ENCODE data around the gene USP16.
A peak's percentile ranks its signal among the peaks of the same experiment; 100 is the strongest.
"Not testable (repeated sequence)": the region's sequence is repeated elsewhere in the genome, so short reads cannot be mapped to it uniquely, and the experiment has no call there.

The USP16 gene

DNA sequence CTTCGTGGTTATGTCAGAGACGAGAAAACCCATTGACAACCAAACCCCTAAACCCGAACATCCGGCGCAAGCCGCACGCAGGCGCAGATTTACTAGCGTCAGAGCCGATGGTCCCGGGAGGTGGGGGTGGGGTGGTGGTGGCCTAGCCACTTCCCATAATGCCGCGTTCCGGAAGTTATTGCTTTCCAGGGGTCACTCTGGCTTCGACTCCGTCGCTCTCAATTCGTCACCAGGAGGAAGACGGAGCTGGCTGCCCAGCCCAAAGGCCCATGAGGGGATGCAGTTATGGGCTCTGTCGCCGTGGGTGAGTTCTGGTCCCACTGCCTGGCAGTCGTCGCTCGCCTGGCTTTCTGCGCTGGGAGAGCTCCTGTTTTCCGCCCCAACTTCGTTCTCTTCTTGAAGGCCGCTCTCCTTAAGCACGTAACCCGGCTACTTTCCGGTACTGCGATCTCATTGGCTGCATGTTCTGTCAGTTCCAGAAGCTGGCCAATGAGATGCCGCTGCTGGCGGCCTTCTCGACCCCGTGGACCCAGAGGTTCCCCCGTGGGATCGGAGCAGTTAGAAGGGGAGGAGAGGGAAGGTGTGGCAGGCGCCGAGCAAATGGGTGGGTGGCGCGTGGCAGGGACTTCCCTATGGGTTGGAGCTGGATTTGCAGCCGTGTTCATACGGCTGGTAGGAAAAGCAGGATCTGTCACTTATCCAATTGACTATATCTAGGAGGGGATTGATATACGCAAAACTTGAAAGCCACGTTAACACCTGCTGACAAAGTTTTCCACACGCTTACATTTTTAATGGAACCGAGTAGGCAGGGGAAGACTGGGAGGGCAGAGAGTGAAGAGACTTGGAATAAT, at the start of gene USP16:
Gene USP16, plus strand, starts transcription at position 195 of the 854 bp plus-strand sequence. CDS start 3,246 bp downstream, outside the sequence.
- peak; percentile 97 for ATAC-seq
- peak within 1 kb of the TSS; percentile 90 for H3K4me3 Mint-ChIP-seq
- H3K9me3 Mint-ChIP-seq = no peaks in the 10 kb centered on the region
- H3K36me3 Mint-ChIP-seq = peaks cover 33% of the 10 kb centered on the region
- peaks cover 39% of the 10 kb centered on the region for H3K4me1 Mint-ChIP-seq
- DNase-seq (ENCODE audit: low spot score in 2 of 2) = peak; percentile 94 to 99
- H3K27ac Mint-ChIP-seq = peak within 1 kb of the TSS; percentile 97

DNA sequence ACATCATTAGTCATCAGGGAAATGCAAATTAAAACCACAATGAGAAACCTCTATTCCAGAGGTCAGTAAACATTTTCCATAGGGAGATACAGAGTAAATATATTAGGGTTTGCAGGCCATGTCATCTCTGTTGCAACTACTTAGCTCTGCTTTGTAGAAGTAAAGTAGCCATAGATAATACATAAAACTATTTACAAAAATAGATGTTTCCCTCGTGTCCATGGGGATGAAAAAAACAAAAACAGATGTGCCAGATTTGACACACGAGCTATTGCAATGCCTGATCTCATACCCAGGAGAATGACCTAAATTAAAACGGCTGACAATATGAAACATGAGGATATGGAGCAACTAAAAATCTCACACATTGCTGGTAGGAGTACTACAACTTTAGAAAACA, 49.1 kb upstream of the USP16 start:
- H3K27ac Mint-ChIP-seq = peak overlapping the region; percentile 49
- H3K4me1 Mint-ChIP-seq = peaks cover 13% of the 10 kb centered on the region
- H3K36me3 Mint-ChIP-seq = peaks cover 99% of the 10 kb centered on the region
- DNase-seq (ENCODE audit: low spot score in 2 of 2) (no peak), ATAC-seq (no peak)
- H3K4me3 Mint-ChIP-seq = no peak overlapping the region
- no peaks in the 10 kb centered on the region for H3K9me3 Mint-ChIP-seq

DNA sequence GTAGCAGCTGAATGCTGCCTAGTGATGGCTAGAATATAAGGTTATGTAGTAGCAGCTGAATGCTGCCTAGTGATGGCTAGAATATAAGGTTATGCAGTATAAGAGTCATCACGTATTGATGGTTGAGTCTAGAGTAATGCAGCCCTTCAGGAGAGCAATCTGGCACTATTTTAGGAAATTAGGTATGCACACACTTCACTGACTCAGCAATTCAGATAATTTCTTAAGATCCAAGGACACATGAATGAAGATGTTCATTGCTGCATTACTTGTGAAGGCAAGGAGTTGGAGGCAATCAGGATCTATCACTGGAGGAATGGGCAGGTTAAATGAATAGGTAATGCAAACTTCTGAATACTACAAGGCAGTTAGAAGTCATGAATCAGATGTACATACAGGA, 45.4 kb upstream of the USP16 start:
- Mint-ChIP-seq H3K4me1 (peaks cover 13% of the 10 kb centered on the region), H3K36me3 (peaks cover 99% of the 10 kb centered on the region), H3K9me3 (no peaks in the 10 kb centered on the region), H3K4me3 (no peak overlapping the region), H3K27ac (no peak overlapping the region)
- DNase-seq (ENCODE audit: low spot score in 2 of 2) (no peak), ATAC-seq (no peak)

DNA sequence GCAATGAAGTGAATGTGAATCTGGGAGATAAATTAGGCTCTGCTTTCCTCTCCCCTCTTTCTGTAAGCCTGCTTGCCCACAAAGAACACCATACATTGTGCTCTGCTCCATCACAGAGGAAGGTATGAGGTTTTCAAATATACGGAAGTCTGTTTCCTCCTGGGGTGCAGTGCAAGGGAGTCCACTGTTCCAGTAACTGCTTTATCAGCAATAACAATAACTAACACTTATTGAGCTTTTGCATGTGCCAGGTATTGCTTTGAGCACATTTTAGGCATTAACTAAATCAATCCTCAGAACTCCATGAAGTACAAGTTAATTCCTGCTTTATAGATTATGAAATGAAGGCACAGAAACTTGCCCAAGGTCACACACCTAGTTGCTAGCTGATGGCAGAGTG, 41.8 kb upstream of the USP16 start:
- Mint-ChIP-seq H3K4me1 (peaks cover 7% of the 10 kb centered on the region), H3K4me3 (no peak overlapping the region), H3K27ac (no peak overlapping the region), H3K9me3 (no peaks in the 10 kb centered on the region), H3K36me3 (peaks cover 99% of the 10 kb centered on the region)
- ATAC-seq (no peak), DNase-seq (ENCODE audit: low spot score in 2 of 2) (no peak)

DNA sequence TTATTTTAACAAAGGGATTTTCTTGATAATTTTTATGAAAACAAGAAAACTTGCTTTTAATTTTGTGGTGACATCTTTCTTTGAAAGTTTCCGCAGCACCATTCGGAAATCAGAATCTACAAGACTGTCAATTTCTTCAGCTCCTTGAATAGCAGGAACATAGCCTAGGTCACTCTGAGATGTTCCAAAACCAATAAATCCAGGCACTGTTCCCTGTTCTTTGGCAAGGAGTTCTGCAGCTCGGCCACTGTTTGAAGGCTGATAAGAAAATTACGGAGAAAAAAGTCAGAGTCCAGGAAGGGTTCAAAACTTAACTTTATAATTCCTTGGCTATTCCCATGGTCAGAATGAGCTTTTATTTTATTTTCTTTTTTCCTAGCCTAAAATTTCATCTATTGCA, 37.8 kb upstream of the USP16 start:
- no peak overlapping the region for H3K4me3 Mint-ChIP-seq
- H3K4me1 Mint-ChIP-seq = peaks cover 36% of the 10 kb centered on the region
- peaks cover 89% of the 10 kb centered on the region for H3K36me3 Mint-ChIP-seq
- ATAC-seq (no peak), DNase-seq (ENCODE audit: low spot score in 2 of 2) (no peak)
- no peaks in the 10 kb centered on the region for H3K9me3 Mint-ChIP-seq
- H3K27ac Mint-ChIP-seq = no peak overlapping the region

DNA sequence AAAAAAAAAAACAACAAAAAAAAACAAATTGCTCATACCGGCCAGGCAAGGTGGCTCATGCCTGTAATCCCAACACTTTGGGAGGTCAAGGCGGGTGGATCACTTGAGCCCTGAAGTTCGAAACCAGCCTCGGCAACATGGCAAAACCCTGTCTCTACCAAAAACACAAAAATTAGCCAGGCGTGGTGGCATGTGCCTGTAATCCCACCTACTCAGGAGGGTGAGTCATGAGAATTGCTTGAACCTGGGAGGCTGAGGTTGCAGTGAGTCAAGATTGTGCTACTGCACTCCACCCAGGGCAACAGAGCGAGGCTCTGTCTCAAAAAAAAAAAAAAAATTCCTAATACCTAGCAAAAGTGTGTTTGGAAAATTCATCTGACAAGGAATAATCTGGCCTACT, 36.3 kb upstream of the USP16 start:
- H3K36me3 Mint-ChIP-seq = peaks cover 81% of the 10 kb centered on the region
- H3K27ac Mint-ChIP-seq = peak overlapping the region; percentile 67
- peaks cover 43% of the 10 kb centered on the region for H3K4me1 Mint-ChIP-seq
- not testable (repeated sequence) for H3K9me3 Mint-ChIP-seq; H3K4me3 Mint-ChIP-seq; DNase-seq (ENCODE audit: low spot score in 2 of 2); ATAC-seq

DNA sequence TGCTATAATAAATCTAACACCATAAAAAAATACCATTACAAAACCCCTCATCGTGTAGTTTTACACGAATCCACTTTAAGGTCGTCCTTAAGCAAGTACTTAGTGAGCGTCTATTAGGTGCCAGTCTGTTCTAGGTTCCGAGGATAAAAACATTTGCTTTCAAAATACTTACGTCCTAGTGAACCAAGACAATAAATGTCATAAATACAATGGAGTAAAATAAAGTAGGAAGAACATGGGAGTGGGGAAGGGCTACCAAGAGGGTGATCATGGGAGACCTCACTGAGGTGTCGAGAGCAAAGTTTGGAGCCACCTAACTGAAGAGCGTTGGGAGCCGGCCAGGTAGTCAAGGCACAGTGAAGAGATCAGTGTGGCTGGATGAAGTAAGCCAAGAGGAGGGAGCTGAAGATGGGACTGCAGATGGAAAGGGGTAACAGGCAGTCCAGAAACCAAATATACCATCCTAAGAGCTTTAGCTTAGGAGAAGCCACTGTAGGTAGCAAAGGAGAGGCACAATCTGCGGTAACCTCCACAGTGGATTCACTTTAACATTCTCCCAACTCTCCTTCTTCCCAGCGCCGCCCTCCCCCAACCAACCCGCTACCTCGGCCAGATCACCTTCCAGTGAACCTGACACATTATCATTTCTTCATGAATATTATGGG, 32.5 kb upstream of the USP16 start:
- H3K4me3 Mint-ChIP-seq = peak overlapping the region; percentile 93
- peaks cover 46% of the 10 kb centered on the region for H3K4me1 Mint-ChIP-seq
- peak overlapping the region; percentile 97 for H3K27ac Mint-ChIP-seq
- H3K36me3 Mint-ChIP-seq = peaks cover 42% of the 10 kb centered on the region
- DNase-seq (ENCODE audit: low spot score in 2 of 2) = no peak
- no peaks in the 10 kb centered on the region for H3K9me3 Mint-ChIP-seq
- no peak for ATAC-seq

DNA sequence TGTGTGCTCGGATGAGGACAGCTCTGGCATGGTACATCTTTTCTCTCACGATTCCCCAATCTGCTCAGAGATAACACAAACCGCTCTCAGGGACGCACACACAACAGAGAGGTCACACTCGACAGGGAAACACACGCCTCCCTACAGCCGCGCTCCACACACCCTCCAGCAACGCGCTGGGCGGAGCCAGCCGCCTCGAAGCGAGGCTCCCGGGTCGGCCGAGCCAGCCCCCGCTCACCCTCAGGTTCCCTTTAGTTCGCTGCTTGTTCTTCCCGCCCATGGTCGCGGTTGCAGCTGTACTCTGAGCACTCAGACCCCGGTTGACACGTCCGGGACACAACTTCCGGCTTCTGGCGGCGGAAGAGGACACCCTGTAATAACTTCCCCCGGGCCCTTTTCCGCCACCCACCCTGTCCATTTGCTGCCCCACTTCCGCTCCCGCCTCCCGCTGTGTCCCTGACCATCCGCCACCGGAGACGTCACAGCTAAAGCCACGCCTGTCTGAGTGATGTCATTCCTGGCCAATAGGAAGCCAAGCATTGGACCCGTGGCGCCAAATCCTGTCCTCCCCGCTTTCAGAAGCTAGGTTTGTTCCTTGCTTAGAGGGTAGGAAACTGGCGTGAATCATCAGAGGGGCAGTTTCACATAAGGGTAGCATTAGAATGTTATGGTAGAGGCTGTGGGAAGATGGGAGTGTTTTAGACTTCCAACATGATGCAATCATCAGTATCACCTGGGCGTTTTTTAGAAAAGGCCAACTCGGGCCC, 31.8 kb upstream of the USP16 start, which contains the start of gene LTN1:
Gene LTN1, minus strand, starts transcription at position 352 of the 767 bp plus-strand sequence. Its CDS starts 72 bp downstream, at position 280.
- peak; percentile 87 to 99 for DNase-seq (ENCODE audit: low spot score in 2 of 2)
- Mint-ChIP-seq H3K4me3 (peak within 1 kb of the TSS; percentile 93), H3K9me3 (no peaks in the 10 kb centered on the region), H3K27ac (peak within 1 kb of the TSS; percentile 97), H3K4me1 (peaks cover 44% of the 10 kb centered on the region), H3K36me3 (peaks cover 35% of the 10 kb centered on the region)
- ATAC-seq = peak; percentile 96

DNA sequence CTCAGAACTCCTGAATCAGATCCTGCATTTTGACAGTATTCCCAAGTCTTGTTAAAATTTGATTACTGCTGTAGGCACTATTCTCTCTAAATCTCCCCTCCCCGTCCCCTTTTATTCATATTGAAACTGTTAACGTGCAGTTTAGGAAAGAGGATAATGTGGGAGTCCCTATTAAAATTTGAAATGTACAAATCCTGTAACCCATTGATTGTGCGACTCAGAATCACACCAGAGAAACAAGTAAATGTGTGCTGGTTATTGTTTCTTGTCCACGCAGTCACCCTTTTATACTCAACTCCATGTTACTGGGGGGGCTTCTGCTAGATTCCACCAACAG, 31.2 kb upstream of the USP16 start:
- ATAC-seq = no peak
- Mint-ChIP-seq H3K27ac (peak overlapping the region; percentile 97), H3K36me3 (peaks cover 31% of the 10 kb centered on the region), H3K4me1 (peaks cover 39% of the 10 kb centered on the region), H3K9me3 (no peaks in the 10 kb centered on the region), H3K4me3 (peak overlapping the region; percentile 93)
- DNase-seq (ENCODE audit: low spot score in 2 of 2) = no peak

DNA sequence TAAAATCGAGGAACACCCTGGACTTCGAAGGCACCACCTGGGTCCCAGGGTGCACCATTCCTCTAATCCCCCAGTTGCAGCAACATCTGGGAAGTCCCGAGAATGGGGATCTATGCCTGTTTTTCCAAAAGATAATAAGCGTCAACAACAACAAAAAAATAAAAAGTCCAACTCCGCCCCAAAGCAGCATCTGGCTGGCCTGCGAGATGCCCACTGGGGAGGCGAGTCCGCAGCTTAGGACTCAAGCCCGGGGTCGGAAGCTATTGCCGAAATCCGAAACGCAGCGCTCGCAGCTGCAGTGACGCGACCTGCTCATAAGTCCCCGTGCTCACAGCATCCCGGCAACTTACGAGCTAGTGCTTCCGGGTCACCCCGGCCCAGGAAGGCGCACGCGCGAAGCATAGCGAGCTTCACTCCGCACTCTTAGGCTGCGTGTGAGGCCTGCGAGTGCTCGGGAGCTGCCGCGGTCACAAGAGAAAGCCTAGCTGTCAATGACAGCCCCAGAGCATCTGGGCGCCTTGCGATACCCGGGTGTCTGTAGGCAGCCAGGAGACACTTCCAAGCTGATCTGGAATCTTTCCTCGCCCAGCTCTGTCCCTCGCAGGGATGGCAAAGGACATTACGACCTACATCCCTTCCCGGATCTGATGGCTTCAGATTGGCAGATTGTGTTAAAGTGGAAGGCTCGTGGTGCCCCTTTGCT, 21.9 kb upstream of the USP16 start:
- Mint-ChIP-seq H3K36me3 (peaks cover 13% of the 10 kb centered on the region), H3K27ac (peak overlapping the region; percentile 95), H3K4me1 (no peaks in the 10 kb centered on the region), H3K9me3 (no peaks in the 10 kb centered on the region), H3K4me3 (peak overlapping the region; percentile 82)
- ATAC-seq (peak; percentile 100), DNase-seq (ENCODE audit: low spot score in 2 of 2) (peak; percentile 83 to 93)

DNA sequence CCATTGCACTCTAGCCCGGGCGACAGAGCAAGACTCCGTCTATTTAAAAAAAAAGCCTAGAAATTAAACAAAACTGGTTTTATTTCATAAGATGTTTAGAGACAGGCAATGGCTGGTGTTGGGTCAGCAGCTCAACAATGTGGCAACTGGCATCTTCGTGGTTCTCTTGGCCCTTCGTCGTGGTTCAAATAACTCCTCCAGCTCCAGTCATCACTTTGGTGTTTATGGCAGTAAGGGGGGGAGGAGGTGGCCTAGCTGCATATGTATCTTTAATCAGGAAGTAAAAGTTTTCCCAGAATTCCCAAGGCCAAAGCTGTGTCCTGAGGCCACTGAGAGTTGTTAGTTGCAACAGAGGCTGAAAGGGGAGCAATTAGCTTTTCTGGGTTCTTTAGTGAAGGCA, 18.8 kb upstream of the USP16 start:
- H3K9me3 Mint-ChIP-seq = no peaks in the 10 kb centered on the region

DNA sequence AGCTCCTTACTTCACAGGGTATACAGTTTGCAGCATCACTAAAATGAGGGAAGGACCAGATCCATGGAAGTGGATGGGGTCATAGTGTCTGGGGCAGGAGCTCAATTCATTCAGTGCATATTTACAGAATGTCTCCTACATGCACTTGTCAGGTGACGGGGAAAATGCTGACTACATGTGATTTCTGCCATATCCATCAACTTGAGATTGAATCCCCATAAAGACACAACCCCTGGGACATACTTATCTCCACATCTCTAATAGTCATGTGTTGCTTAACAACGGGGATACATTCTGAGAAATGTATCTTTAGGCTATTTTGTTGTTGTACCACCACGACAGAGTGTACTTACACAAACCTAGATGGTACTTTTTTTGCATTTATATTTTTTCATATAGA, 17.3 kb upstream of the USP16 start:
- Mint-ChIP-seq H3K4me1 (no peaks in the 10 kb centered on the region), H3K9me3 (no peaks in the 10 kb centered on the region), H3K27ac (no peak overlapping the region), H3K36me3 (peaks cover 24% of the 10 kb centered on the region), H3K4me3 (no peak overlapping the region)
- no peak for DNase-seq (ENCODE audit: low spot score in 2 of 2)
- no peak for ATAC-seq

More for the DNA sequence above, 18.8 kb upstream of the USP16 start:
- no peak overlapping the region for H3K4me3 Mint-ChIP-seq
- peaks cover 24% of the 10 kb centered on the region for H3K36me3 Mint-ChIP-seq
- DNase-seq (ENCODE audit: low spot score in 2 of 2) (no peak), ATAC-seq (no peak)
- H3K27ac Mint-ChIP-seq = no peak overlapping the region
- H3K4me1 Mint-ChIP-seq = no peaks in the 10 kb centered on the region

DNA sequence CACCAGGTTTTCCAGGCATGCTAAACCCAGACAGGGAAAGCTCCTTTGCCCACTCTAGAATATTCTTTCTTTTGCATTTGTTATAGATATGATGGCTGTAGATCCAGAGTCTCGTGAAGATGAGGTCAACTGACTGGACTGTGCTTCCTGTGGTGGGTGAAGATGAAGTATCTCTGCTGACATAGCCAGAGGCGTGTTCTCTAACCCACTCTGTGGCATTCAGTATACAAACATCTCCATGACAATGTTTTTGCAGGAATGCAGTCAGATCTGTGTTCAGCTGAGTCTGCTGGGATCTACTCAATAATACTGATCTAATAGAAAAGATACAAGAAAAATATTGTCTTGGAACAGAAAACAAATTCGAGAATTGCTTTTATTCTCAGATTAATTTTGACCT, 16.7 kb upstream of the USP16 start:
- ATAC-seq (no peak), DNase-seq (ENCODE audit: low spot score in 2 of 2) (no peak)
- H3K4me1 Mint-ChIP-seq = no peaks in the 10 kb centered on the region
- no peak overlapping the region for H3K4me3 Mint-ChIP-seq
- no peak overlapping the region for H3K27ac Mint-ChIP-seq
- H3K9me3 Mint-ChIP-seq = no peaks in the 10 kb centered on the region
- H3K36me3 Mint-ChIP-seq = peaks cover 18% of the 10 kb centered on the region

DNA sequence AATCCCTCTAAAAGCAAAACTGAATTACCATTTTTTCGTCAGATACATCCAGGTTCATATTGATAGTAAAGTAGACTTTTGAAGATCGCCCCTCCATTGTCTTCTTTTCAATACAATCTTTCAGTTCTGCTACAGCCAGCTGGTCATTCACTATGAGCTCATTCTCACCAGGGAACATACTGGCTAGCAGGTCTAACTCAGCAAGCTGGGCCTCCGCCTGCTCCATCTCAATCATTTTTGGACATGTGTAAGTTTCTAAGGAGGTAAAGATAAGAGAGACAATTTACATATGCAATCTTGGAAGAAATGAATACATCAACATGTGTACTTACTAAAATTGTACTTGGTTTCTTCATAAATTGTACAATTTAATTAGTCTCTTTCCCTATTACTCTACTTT, 16.1 kb upstream of the USP16 start:
- Mint-ChIP-seq H3K4me1 (no peaks in the 10 kb centered on the region), H3K4me3 (no peak overlapping the region), H3K36me3 (peaks cover 17% of the 10 kb centered on the region), H3K9me3 (no peaks in the 10 kb centered on the region), H3K27ac (no peak overlapping the region)
- ATAC-seq (no peak), DNase-seq (ENCODE audit: low spot score in 2 of 2) (no peak)

DNA sequence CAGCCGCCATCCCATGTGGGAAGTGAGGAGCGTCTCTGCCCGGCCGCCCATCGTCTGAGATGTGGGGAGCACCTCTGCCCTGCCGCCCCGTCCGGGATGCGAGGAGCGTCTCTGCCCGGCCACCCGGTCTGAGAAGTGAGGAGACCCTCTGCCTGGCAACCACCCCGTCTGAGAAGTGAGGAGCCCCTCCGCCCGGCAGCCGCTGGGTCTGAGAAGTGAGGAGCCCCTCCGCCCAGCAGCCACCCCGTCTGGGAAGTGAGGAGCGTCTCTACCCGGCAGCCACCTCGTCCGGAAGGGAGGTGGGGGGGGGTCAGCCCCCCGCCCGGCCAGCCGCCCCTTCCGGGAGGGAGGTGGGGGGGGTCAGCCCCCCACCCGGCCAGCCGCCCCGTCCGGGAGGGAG, 13.2 kb upstream of the USP16 start:
- not testable (repeated sequence) for H3K9me3 Mint-ChIP-seq; DNase-seq (ENCODE audit: low spot score in 2 of 2); H3K4me1 Mint-ChIP-seq; H3K27ac Mint-ChIP-seq; H3K4me3 Mint-ChIP-seq; ATAC-seq
- peaks cover 17% of the 10 kb centered on the region for H3K36me3 Mint-ChIP-seq
